Mesenchymal stem cell (in vitro differentiated cells and primary cell): Measurements from ENCODE around the gene RTRAF.

Experiments
- DNase-seq: peaks from one replicate; pipeline ENCODE4 v3.0.0-alpha.2; 2013
- H2AFZ ChIP-seq: one replicate; pipeline ENCODE4 v1.6.1; 2013; ENCODE audit warnings: low read depth, mild to moderate bottlenecking, control low read depth, inconsistent platforms, low read length, moderate library complexity
- H2AK5ac ChIP-seq: 2 replicates; pipeline ENCODE4 v1.6.1; 2013; ENCODE audit warnings: low read length, moderate library complexity, mild to moderate bottlenecking, inconsistent platforms; ENCODE audit not compliant: severe bottlenecking
- H2BK120ac ChIP-seq: one replicate; pipeline ENCODE4 v1.6.1; 2013; ENCODE audit warnings: low read depth, mild to moderate bottlenecking, inconsistent platforms, low read length, moderate library complexity
- H2BK12ac ChIP-seq, 2 experiments: one replicate each; pipeline ENCODE4 v1.6.1; 2013; ENCODE audit warnings: inconsistent platforms in 2 of 2, low read length in 2 of 2, mild to moderate bottlenecking in 2 of 2, moderate library complexity in 2 of 2, control low read depth in 1 of 2
- H2BK15ac ChIP-seq: one replicate; pipeline ENCODE4 v1.6.1; 2013; ENCODE audit warnings: mild to moderate bottlenecking, low read depth, inconsistent platforms; ENCODE audit not compliant: poor library complexity, severe bottlenecking
- H2BK5ac ChIP-seq: 2 replicates; pipeline ENCODE4 v1.6.1; 2013; ENCODE audit warnings: low read depth, mild to moderate bottlenecking, low read length, control low read depth, inconsistent platforms; ENCODE audit not compliant: poor library complexity, severe bottlenecking
- H3K14ac ChIP-seq, 2 experiments: one replicate each; pipeline ENCODE4 v1.6.1; 2013; ENCODE audit warnings: inconsistent platforms in 2 of 2, low read length in 2 of 2, control low read depth in 1 of 2, mild to moderate bottlenecking in 1 of 2, moderate library complexity in 1 of 2
- H3K18ac ChIP-seq, 2 experiments: one replicate each; pipeline ENCODE4 v1.6.1; 2013; ENCODE audit warnings: inconsistent platforms in 2 of 2, low read length in 2 of 2, control low read depth in 1 of 2, low read depth in 1 of 2, mild to moderate bottlenecking in 1 of 2
- H3K23ac ChIP-seq, 2 experiments: one replicate each; pipeline ENCODE4 v1.6.1; 2013; ENCODE audit warnings: inconsistent platforms in 2 of 2, low read length in 2 of 2, mild to moderate bottlenecking in 2 of 2, moderate library complexity in 2 of 2, control low read depth in 1 of 2
- H3K27ac ChIP-seq: 2 replicates; pipeline ENCODE4 v1.5.1; 2013; ENCODE audit warnings: mild to moderate bottlenecking, moderate library complexity, low read length, control low read depth, inconsistent platforms; ENCODE audit not compliant: poor library complexity, severe bottlenecking
- H3K27me3 ChIP-seq, 2 experiments: 2 replicates each; pipeline versions ENCODE4 v1.6.1 to v1.7.0; 2013; ENCODE audit warnings: low read length in 2 of 2, mild to moderate bottlenecking in 2 of 2, moderate library complexity in 2 of 2, control low read depth in 1 of 2, inconsistent platforms in 1 of 2; ENCODE audit not compliant: control insufficient read depth in 1 of 2, insufficient read depth in 1 of 2
- H3K36me3 ChIP-seq, 2 experiments: 2 replicates each; pipeline versions ENCODE4 v1.6.1 to v1.7.0; 2013; ENCODE audit warnings: low read length in 2 of 2, control low read depth in 1 of 2, inconsistent platforms in 1 of 2, low read depth in 1 of 2, mild to moderate bottlenecking in 1 of 2; ENCODE audit not compliant: insufficient read depth in 2 of 2, control insufficient read depth in 1 of 2
- H3K4ac ChIP-seq, 2 experiments: one replicate each; pipeline ENCODE4 v1.6.1; 2013; ENCODE audit warnings: inconsistent platforms in 2 of 2, low read length in 2 of 2, mild to moderate bottlenecking in 2 of 2, moderate library complexity in 2 of 2, control low read depth in 1 of 2, low read depth in 1 of 2
- H3K4me1 ChIP-seq: 2 replicates; pipeline ENCODE4 v1.6.1; 2013; ENCODE audit warnings: low read depth, low read length, control low read depth; ENCODE audit not compliant: control insufficient read depth, insufficient read depth
- H3K4me2 ChIP-seq: 2 replicates; pipeline ENCODE4 v1.6.1; 2013; ENCODE audit warnings: low read length, mild to moderate bottlenecking, inconsistent platforms; ENCODE audit not compliant: poor library complexity, severe bottlenecking
- H3K4me3 ChIP-seq, 2 experiments: 2 replicates each; pipeline versions ENCODE4 v1.5.1 to v1.7.0; 2013; ENCODE audit warnings: low read length in 2 of 2, mild to moderate bottlenecking in 2 of 2, control low read depth in 1 of 2, low read depth in 1 of 2; ENCODE audit not compliant: insufficient read depth in 1 of 2
- H3K79me1 ChIP-seq: replicated peaks from 2 replicates; pipeline ENCODE4 v1.6.1; 2013; ENCODE audit warnings: mild to moderate bottlenecking, control low read depth, low read length, inconsistent platforms; ENCODE audit not compliant: poor library complexity, severe bottlenecking
- H3K9ac ChIP-seq: 2 replicates; pipeline ENCODE4 v1.7.0; 2013; ENCODE audit warnings: mild to moderate bottlenecking, low read length, moderate library complexity
- H3K9me3 ChIP-seq: 2 replicates; pipeline ENCODE4 v1.7.0; 2013; ENCODE audit warnings: mild to moderate bottlenecking, low read length; ENCODE audit not compliant: control insufficient read depth
- H4K8ac ChIP-seq: one replicate; pipeline ENCODE4 v1.6.1; 2013; ENCODE audit warnings: inconsistent platforms, mild to moderate bottlenecking, low read length, moderate library complexity
- H4K91ac ChIP-seq: one replicate; pipeline ENCODE4 v1.6.1; 2013; ENCODE audit warnings: mild to moderate bottlenecking, low read length, inconsistent platforms
- WGBS: methylation state at CpG from one replicate; pipeline ENCODE4 v1.1.7; 2013; ENCODE audit warnings: mixed read lengths; 5-methylcytosine and 5-hydroxymethylcytosine counted together

The RTRAF gene

GRCh38 chr14:51967521-51967920 lies 21.8 kb upstream of the RTRAF start:
- Histone ChIP-seq H3K27me3 (no peaks in the 10 kb centered on the region), H3K4me2 (no peak overlapping the region), H3K9ac (no peak overlapping the region), H3K79me1 (no peaks in the 10 kb centered on the region), H2BK120ac (no peak overlapping the region), H3K27ac (no peak overlapping the region), H2BK12ac (no peak overlapping the region), H3K9me3 (no peaks in the 10 kb centered on the region), H3K14ac (no peak overlapping the region), H3K23ac (no peak overlapping the region), H3K4me1 (peaks cover 1% of the 10 kb centered on the region), H3K4me3 (no peak overlapping the region), H3K4ac (no peak overlapping the region), H3K18ac (no peak overlapping the region), H2BK5ac (no peak overlapping the region), H2AK5ac (no peak overlapping the region), H4K8ac (no peak overlapping the region), H2BK15ac (no peak overlapping the region), H3K36me3 (peaks cover 0 to 4% of the 10 kb centered on the region in 2 experiments), H4K91ac (no peak overlapping the region), H2AFZ (no peak overlapping the region)
- no peak for DNase-seq
- 95% methylated on average over 1 of the region's 2 CpGs for WGBS

- Histone ChIP-seq H3K27me3 (no peaks in the 10 kb centered on the region), H3K18ac (no peak overlapping the region), H2AK5ac (no peak overlapping the region), H3K4me3 (no peak overlapping the region), H3K23ac (no peak overlapping the region), H3K9me3 (no peaks in the 10 kb centered on the region), H3K4ac (no peak overlapping the region), H2BK15ac (no peak overlapping the region), H3K27ac (no peak overlapping the region), H4K8ac (no peak overlapping the region), H2BK12ac (no peak overlapping the region), H3K9ac (no peak overlapping the region), H4K91ac (no peak overlapping the region), H2BK120ac (no peak overlapping the region), H2BK5ac (no peak overlapping the region), H2AFZ (no peak overlapping the region), H3K79me1 (no peaks in the 10 kb centered on the region), H3K4me2 (no peak overlapping the region), H3K14ac (no peak overlapping the region), H3K4me1 (peaks cover under 1% of the 10 kb centered on the region), H3K36me3 (peaks cover 0 to 4% of the 10 kb centered on the region in 2 experiments)
- no peak for DNase-seq
- WGBS, result 87% methylated on average over 5 of the region's 6 CpGs
Observed at GRCh38 chr14:51969852-51970540, 19.4 kb upstream of the RTRAF start.

GRCh38 chr14:51972566-51972965 lies 16.8 kb upstream of the RTRAF start:
- Histone ChIP-seq H3K36me3 (no peaks in the 10 kb centered on the region), H4K91ac (no peak overlapping the region), H4K8ac (no peak overlapping the region), H3K79me1 (no peaks in the 10 kb centered on the region), H3K18ac (no peak overlapping the region), H3K4ac (no peak overlapping the region), H3K4me1 (no peaks in the 10 kb centered on the region), H3K9ac (no peak overlapping the region), H2BK12ac (no peak overlapping the region), H3K9me3 (no peaks in the 10 kb centered on the region), H3K4me2 (no peak overlapping the region), H3K14ac (no peak overlapping the region), H3K23ac (no peak overlapping the region), H2AFZ (no peak overlapping the region), H3K27me3 (no peaks in the 10 kb centered on the region), H3K4me3 (no peak overlapping the region), H2BK120ac (no peak overlapping the region), H2AK5ac (no peak overlapping the region), H2BK15ac (no peak overlapping the region), H2BK5ac (no peak overlapping the region), H3K27ac (no peak overlapping the region)
- no peak for DNase-seq
- 93% methylated on average over 6 of the region's 7 CpGs for WGBS

GRCh38 chr14:51977075-51977474 lies 12.3 kb upstream of the RTRAF start:
- WGBS, result 89% methylated on average over 5 of the region's 5 CpGs
- Histone ChIP-seq H4K91ac (no peak overlapping the region), H3K27me3 (peaks cover 6 to 23% of the 10 kb centered on the region in 2 experiments), H2AK5ac (no peak overlapping the region), H3K36me3 (no peaks in the 10 kb centered on the region), H3K79me1 (no peaks in the 10 kb centered on the region), H3K9me3 (no peaks in the 10 kb centered on the region), H3K4me1 (no peaks in the 10 kb centered on the region), H3K9ac (no peak overlapping the region), H3K4me3 (no peak overlapping the region), H3K23ac (no peak overlapping the region), H2BK5ac (no peak overlapping the region), H2BK15ac (no peak overlapping the region), H4K8ac (no peak overlapping the region), H3K14ac (no peak overlapping the region), H2BK12ac (no peak overlapping the region), H2AFZ (no peak overlapping the region), H3K27ac (no peak overlapping the region), H3K18ac (no peak overlapping the region), H2BK120ac (no peak overlapping the region), H3K4me2 (no peak overlapping the region), H3K4ac (no peak overlapping the region)
- DNase-seq, result peak; percentile 31
